Neural cell (in vitro differentiated cells): ENCODE results near the gene HERC2. TPM values are rescaled to one million over a fixed set of nuclear protein-coding genes. Genes with fewer than 3 reads are reported as not detected.
"Not testable (repeated sequence)": the region's sequence is repeated elsewhere in the genome, so short reads cannot be mapped to it uniquely, and the experiment has no call there.

Source experiments
- H2AFZ ChIP-seq: fragments of 200-600, 300-800 bp; sonication (generic), shearing (Covaris generic); 2 replicates; pipeline ENCODE4 v1.6.0; 2014; ENCODE audit warnings: low read depth, mild to moderate bottlenecking, antibody characterized with exemption, low read length, moderate library complexity
- H3F3A ChIP-seq: fragments of 200-600 bp; shearing (Covaris generic); 2 replicates; pipeline ENCODE4 v1.6.1; 2016; ENCODE audit warnings: mild to moderate bottlenecking, moderate library complexity, mixed read lengths, antibody characterized with exemption, low read length; ENCODE audit not compliant: insufficient read depth, poor library complexity, severe bottlenecking
- H3K27ac ChIP-seq: fragments of 200-600, 300-800 bp; sonication (generic), shearing (Covaris generic); 2 replicates; pipeline ENCODE4 v1.5.1; 2014; ENCODE audit warnings: mild to moderate bottlenecking, low read length, moderate library complexity
- H3K27me3 ChIP-seq: fragments of 300-800, 200-600 bp; sonication (generic), shearing (Covaris generic); 2 replicates; pipeline ENCODE4 v1.6.0; 2014; ENCODE audit warnings: mild to moderate bottlenecking, low read depth, low read length, moderate library complexity; ENCODE audit not compliant: insufficient read depth
- H3K36me3 ChIP-seq: fragments of 300-800, 200-600 bp; sonication (generic), shearing (Covaris generic); 2 replicates; pipeline ENCODE4 v1.5.1; 2014; ENCODE audit warnings: mild to moderate bottlenecking, antibody characterized with exemption, low read length, moderate library complexity; ENCODE audit not compliant: insufficient read depth
- H3K4me2 ChIP-seq: fragments of 300-800, 200-600 bp; sonication (generic), shearing (Covaris generic); 2 replicates; pipeline ENCODE4 v1.6.0; 2014; ENCODE audit warnings: mild to moderate bottlenecking, low read length
- H3K4me3 ChIP-seq: fragments of 300-800, 200-600 bp; sonication (generic), shearing (Covaris generic); 2 replicates; pipeline ENCODE4 v1.5.1; 2014; ENCODE audit warnings: mild to moderate bottlenecking, low read length, moderate library complexity
- H3K79me2 ChIP-seq: fragments of 200-600 bp; shearing (Covaris generic); replicated peaks from 2 replicates; pipeline ENCODE4 v1.6.0; 2014; ENCODE audit warnings: mild to moderate bottlenecking, low read length, moderate library complexity; ENCODE audit not compliant: insufficient read depth
- H3K9ac ChIP-seq: fragments of 300-800, 200-600 bp; sonication (generic), shearing (Covaris generic); 2 replicates; pipeline ENCODE4 v1.6.1; 2016; ENCODE audit warnings: mild to moderate bottlenecking, low read length, mixed read lengths
- H3K9me2 ChIP-seq: fragments of 200-600 bp; shearing (Covaris generic); 2 replicates; pipeline ENCODE4 v1.6.1; 2016; ENCODE audit warnings: mild to moderate bottlenecking, low read length, mixed read lengths; ENCODE audit not compliant: insufficient read depth
- H3K9me3 ChIP-seq: fragments of 200-600, 300-800 bp; sonication (generic), shearing (Covaris generic); 2 replicates; pipeline ENCODE4 v1.6.1; 2016; ENCODE audit warnings: mild to moderate bottlenecking, mixed run types, low read length, moderate library complexity, mixed read lengths
- H4K20me1 ChIP-seq: fragments of 200-600 bp; shearing (Covaris generic); 2 replicates; pipeline ENCODE4 v1.6.1; 2016; ENCODE audit warnings: mild to moderate bottlenecking, mixed run types; ENCODE audit not compliant: insufficient read depth
- polyA plus RNA-seq: library from polyadenylated mRNA; depleted of rRNA; stranded (reverse); fragments of >200 nt; gene quantifications from 2 replicates; pipeline ENCODE4 v1.2.3, GENCODE V29; 2014

Gene HERC2
- polyA plus RNA-seq, 1 donor from 2014 or later = 47.3 TPM

- not testable (repeated sequence) for H3F3A ChIP-seq, H3K79me2 ChIP-seq, H3K4me3 ChIP-seq, H3K9me3 ChIP-seq, H3K9me2 ChIP-seq, H3K27me3 ChIP-seq, H3K36me3 ChIP-seq, H3K4me2 ChIP-seq, H4K20me1 ChIP-seq, H2AFZ ChIP-seq, H3K27ac ChIP-seq, H3K9ac ChIP-seq
These were observed 5.0 kb downstream of the HERC2 start for GRCh38 chr15:28316958-28317357.

GRCh38 chr15:28310454-28310853 lies 11.5 kb downstream of the HERC2 start:
- not testable (repeated sequence) for H3K9me3 ChIP-seq, H3K27ac ChIP-seq, H3K79me2 ChIP-seq, H2AFZ ChIP-seq, H3F3A ChIP-seq, H3K9me2 ChIP-seq, H3K9ac ChIP-seq, H3K4me2 ChIP-seq, H4K20me1 ChIP-seq, H3K27me3 ChIP-seq, H3K4me3 ChIP-seq, H3K36me3 ChIP-seq

- H3K4me2 ChIP-seq, H3K9me3 ChIP-seq, H2AFZ ChIP-seq: not testable (repeated sequence)
These were observed 13.3 kb downstream of the HERC2 start for GRCh38 chr15:28308718-28309117.

GRCh38 chr15:28305700-28306099 lies 16.3 kb downstream of the HERC2 start:
- H3K9me3 ChIP-seq, H3K9ac ChIP-seq, H3K4me3 ChIP-seq, H3K27ac ChIP-seq, H2AFZ ChIP-seq, H3K9me2 ChIP-seq, H3K4me2 ChIP-seq, H3K27me3 ChIP-seq, H3K79me2 ChIP-seq, H4K20me1 ChIP-seq, H3F3A ChIP-seq, H3K36me3 ChIP-seq: not testable (repeated sequence)

More at GRCh38 chr15:28308718-28309117, 13.3 kb downstream of the HERC2 start:
- not testable (repeated sequence) for H3K9me2 ChIP-seq, H3F3A ChIP-seq, H3K36me3 ChIP-seq, H3K4me3 ChIP-seq, H4K20me1 ChIP-seq, H3K79me2 ChIP-seq, H3K27me3 ChIP-seq, H3K27ac ChIP-seq, H3K9ac ChIP-seq

- not testable (repeated sequence) for H4K20me1 ChIP-seq, H3K27ac ChIP-seq, H3K36me3 ChIP-seq, H3K4me2 ChIP-seq, H2AFZ ChIP-seq, H3F3A ChIP-seq, H3K4me3 ChIP-seq, H3K9me3 ChIP-seq, H3K9me2 ChIP-seq, H3K27me3 ChIP-seq, H3K79me2 ChIP-seq, H3K9ac ChIP-seq
These were observed 24.5 kb downstream of the HERC2 start for GRCh38 chr15:28297434-28297833.

- H3K79me2 ChIP-seq = not testable (repeated sequence)
These were observed 25.2 kb downstream of the HERC2 start for GRCh38 chr15:28296814-28297213.

GRCh38 chr15:28295009-28295563 lies 26.9 kb downstream of the HERC2 start:
- not testable (repeated sequence) for H3F3A ChIP-seq, H3K4me2 ChIP-seq, H3K4me3 ChIP-seq, H3K9ac ChIP-seq, H2AFZ ChIP-seq, H3K36me3 ChIP-seq, H3K79me2 ChIP-seq, H3K27ac ChIP-seq, H3K27me3 ChIP-seq, H4K20me1 ChIP-seq, H3K9me3 ChIP-seq, H3K9me2 ChIP-seq

More at GRCh38 chr15:28296814-28297213, 25.2 kb downstream of the HERC2 start:
- H3F3A ChIP-seq, H3K27ac ChIP-seq, H3K4me3 ChIP-seq, H2AFZ ChIP-seq, H3K9me2 ChIP-seq, H3K27me3 ChIP-seq, H3K9me3 ChIP-seq, H3K36me3 ChIP-seq, H3K9ac ChIP-seq, H3K4me2 ChIP-seq, H4K20me1 ChIP-seq: not testable (repeated sequence)

GRCh38 chr15:28294560-28294959 lies 27.4 kb downstream of the HERC2 start:
- not testable (repeated sequence) for H3K27me3 ChIP-seq, H3K4me2 ChIP-seq, H2AFZ ChIP-seq, H3K9ac ChIP-seq, H3K9me3 ChIP-seq, H3K27ac ChIP-seq, H4K20me1 ChIP-seq, H3K4me3 ChIP-seq, H3K79me2 ChIP-seq, H3K36me3 ChIP-seq, H3K9me2 ChIP-seq, H3F3A ChIP-seq
